ENCODE measurements around the gene NFIB. TPM values are rescaled to one million over a fixed set of nuclear protein-coding genes. Genes with fewer than 3 reads are reported as not detected.

The NFIB gene
- total RNA-seq, 2 donors from 2014 or later, result 47.0 to 65.9 TPM

GRCh38 chr9:14218253-14218652 lies 95.7 kb downstream of the NFIB start:
- 27 to 31% methylated on average over 1 of the region's 1 CpG for WGBS, 2 donors
- Histone ChIP-seq H3K27me3 (no peaks in the 10 kb centered on the region), H3K27ac (peak overlapping the region; percentile 12 to 70 (median 32)), H3K4me3 (no peak overlapping the region), H3K9me3 (no peaks in the 10 kb centered on the region), H3K4me1 (peaks cover 65% of the 10 kb centered on the region), H3K36me3 (replicated peaks in 1 of 2; ENCODE audit: insufficient read depth in 1 of 2, low read depth in 2 of 2) (no peaks in the 10 kb centered on the region)
- peak in 3 of 4 donors; percentile 35 to 47 (median 38) for DNase-seq
- ATAC-seq, result peak; percentile 39
- intact Hi-C loops (cut with DNase I), result no loop called here
- TF ChIP-seq POLR2A (IDR thresholded peaks at IDR 0.05) (no peak), CTCF (IDR thresholded peaks at IDR 0.05) (no peak)

- WGBS, 2 donors, result 85 to 100% methylated on average over 1 of the region's 1 CpG
- Histone ChIP-seq H3K4me1 (peaks cover 65% of the 10 kb centered on the region), H3K4me3 (no peak overlapping the region), H3K27ac (no peak overlapping the region), H3K36me3 (replicated peaks in 1 of 2; ENCODE audit: insufficient read depth in 1 of 2, low read depth in 2 of 2) (no peaks in the 10 kb centered on the region), H3K9me3 (no peaks in the 10 kb centered on the region), H3K27me3 (no peaks in the 10 kb centered on the region)
- no peak for ATAC-seq
- no peak for DNase-seq
- no peak for TF ChIP-seq POLR2A (IDR thresholded peaks at IDR 0.05)
- no peak for TF ChIP-seq CTCF (IDR thresholded peaks at IDR 0.05)
- intact Hi-C loops (cut with DNase I), result no loop called here
These were observed 97.2 kb downstream of the NFIB start for GRCh38 chr9:14216612-14217194.

GRCh38 chr9:14215614-14216013 lies 98.3 kb downstream of the NFIB start:
- TF ChIP-seq CTCF (IDR thresholded peaks at IDR 0.05) (no peak), POLR2A (IDR thresholded peaks at IDR 0.05) (no peak)
- WGBS, 2 donors, result 72 to 93% methylated on average over 1 of the region's 1 CpG
- ATAC-seq (no peak), DNase-seq (no peak)
- no peaks in the 10 kb centered on the region for H3K36me3 ChIP-seq (replicated peaks in 1 of 2; ENCODE audit: insufficient read depth in 1 of 2, low read depth in 2 of 2)
- H3K27ac ChIP-seq, result no peak overlapping the region
- peaks cover 66% of the 10 kb centered on the region for H3K4me1 ChIP-seq
- intact Hi-C loops (cut with DNase I), result no loop called here
- no peaks in the 10 kb centered on the region for H3K9me3 ChIP-seq
- H3K27me3 ChIP-seq, result no peaks in the 10 kb centered on the region
- no peak overlapping the region for H3K4me3 ChIP-seq

GRCh38 chr9:14214693-14215092 lies 99.2 kb downstream of the NFIB start:
- H3K36me3 ChIP-seq (replicated peaks in 1 of 2; ENCODE audit: insufficient read depth in 1 of 2, low read depth in 2 of 2), result no peaks in the 10 kb centered on the region
- WGBS, 2 donors, result 82 to 87% methylated on average over 2 of the region's 2 CpGs
- no peak overlapping the region for H3K4me3 ChIP-seq
- intact Hi-C loops (cut with DNase I), result no loop called here
- H3K4me1 ChIP-seq, result peaks cover 75% of the 10 kb centered on the region
- ATAC-seq (no peak), DNase-seq (no peak)
- peak overlapping the region in 3 of 4 donors; percentile 66 to 83 (median 82) for H3K27ac ChIP-seq
- H3K9me3 ChIP-seq, result no peaks in the 10 kb centered on the region
- no peaks in the 10 kb centered on the region for H3K27me3 ChIP-seq
- TF ChIP-seq CTCF (IDR thresholded peaks at IDR 0.05) (no peak), POLR2A (IDR thresholded peaks at IDR 0.05) (no peak)

GRCh38 chr9:14214065-14214684 lies 99.8 kb downstream of the NFIB start:
- no peak for DNase-seq
- Histone ChIP-seq H3K9me3 (no peaks in the 10 kb centered on the region), H3K27me3 (no peaks in the 10 kb centered on the region), H3K4me1 (peaks cover 80% of the 10 kb centered on the region), H3K4me3 (no peak overlapping the region), H3K36me3 (replicated peaks in 1 of 2; ENCODE audit: insufficient read depth in 1 of 2, low read depth in 2 of 2) (no peaks in the 10 kb centered on the region), H3K27ac (peak overlapping the region in 3 of 4 donors; percentile 66 to 83 (median 82))
- TF ChIP-seq CTCF (IDR thresholded peaks at IDR 0.05), result no peak
- TF ChIP-seq POLR2A (IDR thresholded peaks at IDR 0.05), result no peak
- intact Hi-C loops (cut with DNase I), result no loop called here
- WGBS, 2 donors, result 64 to 94% methylated on average over 3 of the region's 3 CpGs
- no peak for ATAC-seq

Measured in body of pancreas (tissue), 4 donors.